ENCODE data around the gene CPA5. TPM values are rescaled to one million over a fixed set of nuclear protein-coding genes. Genes with fewer than 3 reads are reported as not detected.

CPA5 gene
- total RNA-seq, 1 donor from 2014 or later: not detected

Other genes starting within 250 kb of the CPA5 start
- 10.8 TPM for gene TMEM209, start 139.4 kb upstream of the CPA5 start, total RNA-seq
- not detected for gene SSMEM1, start 137.0 kb upstream of the CPA5 start, total RNA-seq
- gene CPA2, start 78.0 kb upstream of the CPA5 start, total RNA-seq: not detected
- gene CPA4, start 51.7 kb upstream of the CPA5 start, total RNA-seq: 8.8 TPM
- not detected for gene CPA1, start 35.7 kb downstream of the CPA5 start, total RNA-seq
- gene CEP41, start 96.2 kb downstream of the CPA5 start, total RNA-seq: 4.7 TPM
- 28.5 TPM for gene MEST, start 147.3 kb downstream of the CPA5 start, total RNA-seq

Data from vagina (tissue), 1 donor.